ENCODE results near the gene FRZB.

Gene FRZB

GRCh38 chr2:182807319-182807718 lies 59.1 kb downstream of the FRZB start:
- Histone ChIP-seq H3K4me1 (ENCODE audit: control insufficient read depth, insufficient read depth, low read length) (no peaks in the 10 kb centered on the region), H3K9ac (ENCODE audit: low read length in 2 of 2) (no peak overlapping the region), H3K9me3 (ENCODE audit: control insufficient read depth in 2 of 2, low read length in 2 of 2) (no peaks in the 10 kb centered on the region), H3K36me3 (ENCODE audit: control insufficient read depth in 2 of 2, insufficient read depth in 2 of 2, low read length in 2 of 2) (no peaks in the 10 kb centered on the region), H3K27me3 (ENCODE audit: control insufficient read depth in 1 of 2, insufficient read depth in 2 of 2, low read length in 2 of 2) (no peaks in the 10 kb centered on the region), H3K27ac (ENCODE audit: low read length) (no peak overlapping the region), H3K4me3 (ENCODE audit: low read length in 2 of 2) (no peak overlapping the region)

GRCh38 chr2:182804128-182804527 lies 62.3 kb downstream of the FRZB start:
- H3K27ac ChIP-seq (ENCODE audit: low read length) = no peak overlapping the region
- H3K36me3 ChIP-seq (ENCODE audit: control insufficient read depth in 2 of 2, insufficient read depth in 2 of 2, low read length in 2 of 2) = no peaks in the 10 kb centered on the region

GRCh38 chr2:182798736-182799135 lies 67.7 kb downstream of the FRZB start:
- Histone ChIP-seq H3K9me3 (ENCODE audit: control insufficient read depth in 2 of 2, low read length in 2 of 2) (no peaks in the 10 kb centered on the region), H3K4me1 (ENCODE audit: control insufficient read depth, insufficient read depth, low read length) (no peaks in the 10 kb centered on the region), H3K36me3 (ENCODE audit: control insufficient read depth in 2 of 2, insufficient read depth in 2 of 2, low read length in 2 of 2) (no peaks in the 10 kb centered on the region), H3K27ac (ENCODE audit: low read length) (no peak overlapping the region), H3K9ac (ENCODE audit: low read length in 2 of 2) (no peak overlapping the region), H3K27me3 (ENCODE audit: control insufficient read depth in 1 of 2, insufficient read depth in 2 of 2, low read length in 2 of 2) (no peaks in the 10 kb centered on the region), H3K4me3 (ENCODE audit: low read length in 2 of 2) (no peak overlapping the region)

More at GRCh38 chr2:182804128-182804527, 62.3 kb downstream of the FRZB start:
- Histone ChIP-seq H3K27me3 (ENCODE audit: control insufficient read depth in 1 of 2, insufficient read depth in 2 of 2, low read length in 2 of 2) (no peaks in the 10 kb centered on the region), H3K9me3 (ENCODE audit: control insufficient read depth in 2 of 2, low read length in 2 of 2) (no peaks in the 10 kb centered on the region), H3K9ac (ENCODE audit: low read length in 2 of 2) (no peak overlapping the region), H3K4me1 (ENCODE audit: control insufficient read depth, insufficient read depth, low read length) (no peaks in the 10 kb centered on the region), H3K4me3 (ENCODE audit: low read length in 2 of 2) (no peak overlapping the region)

- H3K36me3 ChIP-seq (ENCODE audit: control insufficient read depth in 2 of 2, insufficient read depth in 2 of 2, low read length in 2 of 2) = no peaks in the 10 kb centered on the region
- H3K4me3 ChIP-seq (ENCODE audit: low read length in 2 of 2) = no peak overlapping the region
- no peaks in the 10 kb centered on the region for H3K9me3 ChIP-seq (ENCODE audit: control insufficient read depth in 2 of 2, low read length in 2 of 2)
- no peak overlapping the region for H3K9ac ChIP-seq (ENCODE audit: low read length in 2 of 2)
- no peaks in the 10 kb centered on the region for H3K27me3 ChIP-seq (ENCODE audit: control insufficient read depth in 1 of 2, insufficient read depth in 2 of 2, low read length in 2 of 2)
- no peaks in the 10 kb centered on the region for H3K4me1 ChIP-seq (ENCODE audit: control insufficient read depth, insufficient read depth, low read length)
- H3K27ac ChIP-seq (ENCODE audit: low read length) = no peak overlapping the region
Observed at GRCh38 chr2:182792441-182792840, 74.0 kb downstream of the FRZB start.

- Histone ChIP-seq H3K4me1 (ENCODE audit: control insufficient read depth, insufficient read depth, low read length) (no peaks in the 10 kb centered on the region), H3K27me3 (ENCODE audit: control insufficient read depth in 1 of 2, insufficient read depth in 2 of 2, low read length in 2 of 2) (no peaks in the 10 kb centered on the region), H3K27ac (ENCODE audit: low read length) (no peak overlapping the region), H3K36me3 (ENCODE audit: control insufficient read depth in 2 of 2, insufficient read depth in 2 of 2, low read length in 2 of 2) (peaks cover 0 to 2% of the 10 kb centered on the region in 2 donors), H3K4me3 (ENCODE audit: low read length in 2 of 2) (no peak overlapping the region), H3K9me3 (ENCODE audit: control insufficient read depth in 2 of 2, low read length in 2 of 2) (no peaks in the 10 kb centered on the region), H3K9ac (ENCODE audit: low read length in 2 of 2) (no peak overlapping the region)
Observed at GRCh38 chr2:182784777-182785176, 81.7 kb downstream of the FRZB start.

- Histone ChIP-seq H3K9me3 (ENCODE audit: control insufficient read depth in 2 of 2, low read length in 2 of 2) (no peaks in the 10 kb centered on the region), H3K4me1 (ENCODE audit: control insufficient read depth, insufficient read depth, low read length) (no peaks in the 10 kb centered on the region), H3K9ac (ENCODE audit: low read length in 2 of 2) (no peak overlapping the region), H3K36me3 (ENCODE audit: control insufficient read depth in 2 of 2, insufficient read depth in 2 of 2, low read length in 2 of 2) (peaks cover 0 to 2% of the 10 kb centered on the region in 2 donors), H3K27ac (ENCODE audit: low read length) (no peak overlapping the region), H3K27me3 (ENCODE audit: control insufficient read depth in 1 of 2, insufficient read depth in 2 of 2, low read length in 2 of 2) (no peaks in the 10 kb centered on the region), H3K4me3 (ENCODE audit: low read length in 2 of 2) (no peak overlapping the region)
Observed at GRCh38 chr2:182784058-182784706, 82.3 kb downstream of the FRZB start.
